Tibial artery (tissue), 4 donors: Measurements from ENCODE around the gene KCNG1.

ENCODE experiments used
- DNase-seq, 2 donors: peaks; one replicate each; pipeline ENCODE4 v3.0.0-alpha.2; 2019
- H3K27ac ChIP-seq, 2 donors: fragments of 200-600 bp; sonication (generic) in 1 of 2; 1 replicate in 1 of 2; 2 replicates in 1 of 2; pipeline ENCODE4 v1.5.1; 2018 to 2019; ENCODE audit warnings: mild to moderate bottlenecking in 1 of 2
- H3K27me3 ChIP-seq, 2 donors: fragments of 200-600 bp; sonication (generic) in 1 of 2; one replicate each; pipeline versions ENCODE4 v1.5.1 to v1.6.0; 2016 to 2019
- H3K36me3 ChIP-seq, 3 donors: fragments of 200-600 bp; sonication (generic) in 2 of 3; one replicate each; pipeline ENCODE4 v1.5.1; 2016 to 2019; ENCODE audit warnings: mild to moderate bottlenecking in 2 of 3
- H3K4me1 ChIP-seq, 4 donors: fragments of 200-600 bp; sonication (generic) in 2 of 4; 1 replicate in 3 of 4; 2 replicates in 1 of 4; pipeline ENCODE4 v1.5.1; 2016 to 2019
- H3K4me3 ChIP-seq, 2 donors: fragments of 200-600 bp; sonication (generic) in 1 of 2; 1 replicate in 1 of 2; 2 replicates in 1 of 2; pipeline ENCODE4 v1.5.1; 2018 to 2019; ENCODE audit warnings: mild to moderate bottlenecking in 2 of 2
- H3K9me3 ChIP-seq, 3 donors: fragments of 200-600 bp; sonication (generic) in 1 of 3; one replicate each; pipeline ENCODE4 v1.5.1; 2016 to 2019
- intact Hi-C: fragments of 100-400 bp; cut with DNase I; formaldehyde crosslinking; loops from one replicate; pipeline ENCODE4 v1.15.0; 2023; ENCODE audit warnings: low total_unique reads
- TF ChIP-seq, protein P1 (sequence below), 2 experiments: fragments of 200-600 bp in 1 of 2; fragments of 450-650 bp in 1 of 2; IDR thresholded peaks; one replicate each; pipeline ENCODE4 v1.5.1; 2017 to 2019; ENCODE audit warnings: antibody characterized with exemption in 2 of 2, mild to moderate bottlenecking in 1 of 2, moderate library complexity in 1 of 2

Gene KCNG1

DNA sequence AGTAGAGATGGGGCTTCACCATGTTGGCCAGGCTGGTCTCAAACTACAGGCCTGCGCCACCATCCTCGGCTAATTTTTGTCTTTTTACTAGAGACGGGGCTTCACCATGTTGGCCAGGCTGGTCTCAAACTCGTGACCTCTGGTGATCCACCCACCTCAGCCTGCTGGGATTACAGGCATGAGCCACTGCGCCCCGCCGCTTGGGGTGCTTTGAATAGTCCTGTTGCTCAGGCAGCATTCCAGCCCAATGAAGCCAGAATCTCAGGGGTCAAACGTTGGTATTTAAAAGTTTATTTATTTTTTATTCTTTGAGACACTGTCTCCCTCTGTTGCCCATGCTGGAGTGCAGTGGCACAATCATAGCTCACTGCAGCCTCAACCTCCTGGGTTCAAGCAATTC is 53.0 kb downstream of the KCNG1 start:
- no peaks in the 10 kb centered on the region for H3K4me1 ChIP-seq
- no peaks in the 10 kb centered on the region for H3K27me3 ChIP-seq
- H3K27ac ChIP-seq: no peak overlapping the region
- intact Hi-C loops: no loop called here
- no peak overlapping the region for H3K4me3 ChIP-seq
- TF ChIP-seq, protein P1, sequence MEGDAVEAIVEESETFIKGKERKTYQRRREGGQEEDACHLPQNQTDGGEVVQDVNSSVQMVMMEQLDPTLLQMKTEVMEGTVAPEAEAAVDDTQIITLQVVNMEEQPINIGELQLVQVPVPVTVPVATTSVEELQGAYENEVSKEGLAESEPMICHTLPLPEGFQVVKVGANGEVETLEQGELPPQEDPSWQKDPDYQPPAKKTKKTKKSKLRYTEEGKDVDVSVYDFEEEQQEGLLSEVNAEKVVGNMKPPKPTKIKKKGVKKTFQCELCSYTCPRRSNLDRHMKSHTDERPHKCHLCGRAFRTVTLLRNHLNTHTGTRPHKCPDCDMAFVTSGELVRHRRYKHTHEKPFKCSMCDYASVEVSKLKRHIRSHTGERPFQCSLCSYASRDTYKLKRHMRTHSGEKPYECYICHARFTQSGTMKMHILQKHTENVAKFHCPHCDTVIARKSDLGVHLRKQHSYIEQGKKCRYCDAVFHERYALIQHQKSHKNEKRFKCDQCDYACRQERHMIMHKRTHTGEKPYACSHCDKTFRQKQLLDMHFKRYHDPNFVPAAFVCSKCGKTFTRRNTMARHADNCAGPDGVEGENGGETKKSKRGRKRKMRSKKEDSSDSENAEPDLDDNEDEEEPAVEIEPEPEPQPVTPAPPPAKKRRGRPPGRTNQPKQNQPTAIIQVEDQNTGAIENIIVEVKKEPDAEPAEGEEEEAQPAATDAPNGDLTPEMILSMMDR (IDR thresholded peaks at IDR 0.05): no peak
- no peak for DNase-seq
- H3K36me3 ChIP-seq: no peaks in the 10 kb centered on the region
- no peaks in the 10 kb centered on the region for H3K9me3 ChIP-seq

DNA sequence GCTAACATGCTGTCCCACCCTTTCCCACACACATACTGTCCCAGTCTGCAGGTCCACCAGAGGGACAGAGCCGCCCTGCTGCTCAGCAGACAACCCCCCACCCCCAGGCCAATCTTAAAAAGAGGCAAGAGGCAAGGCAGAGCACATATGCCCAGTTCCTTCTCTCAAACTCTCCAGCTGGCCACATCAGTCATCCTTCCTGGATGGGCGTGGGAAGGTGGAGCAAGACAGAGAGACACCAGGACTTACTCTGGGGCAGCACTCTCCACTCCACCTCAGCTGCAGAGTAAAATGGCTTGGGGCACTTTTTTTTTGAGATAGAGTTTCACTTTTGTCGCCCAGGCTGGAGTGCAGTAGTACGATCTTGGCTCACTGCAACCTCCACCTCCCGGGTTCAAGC is 53.5 kb downstream of the KCNG1 start:
- no peak for DNase-seq
- no peaks in the 10 kb centered on the region for H3K27me3 ChIP-seq
- intact Hi-C loops: no loop called here
- no peaks in the 10 kb centered on the region for H3K36me3 ChIP-seq
- H3K4me3 ChIP-seq: no peak overlapping the region
- no peak overlapping the region for H3K27ac ChIP-seq
- no peaks in the 10 kb centered on the region for H3K4me1 ChIP-seq
- TF ChIP-seq, protein P1 (IDR thresholded peaks at IDR 0.05): no peak
- no peaks in the 10 kb centered on the region for H3K9me3 ChIP-seq

DNA sequence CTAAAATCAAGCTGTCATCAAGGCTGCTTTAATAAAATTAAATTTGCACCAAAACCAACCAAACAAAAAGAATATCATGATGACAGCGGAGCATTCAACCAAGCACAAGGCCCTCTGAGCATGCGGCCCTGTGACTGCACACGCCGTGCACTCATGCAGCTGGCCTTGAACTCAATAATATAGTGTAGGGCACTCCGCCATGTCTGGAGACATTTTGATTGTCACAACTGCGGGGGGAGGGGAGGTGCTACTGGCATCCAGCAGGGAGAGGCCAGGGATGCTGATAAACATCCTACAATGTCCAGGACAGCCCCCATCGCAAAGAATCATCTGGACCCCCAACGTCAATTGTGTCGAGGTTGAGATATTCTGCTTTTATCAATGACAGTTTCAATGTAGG is 54.6 kb downstream of the KCNG1 start:
- intact Hi-C loops: no loop called here
- no peak for DNase-seq
- no peaks in the 10 kb centered on the region for H3K27me3 ChIP-seq
- H3K36me3 ChIP-seq: no peaks in the 10 kb centered on the region
- TF ChIP-seq, protein P1 (IDR thresholded peaks at IDR 0.05): no peak
- no peak overlapping the region for H3K27ac ChIP-seq
- no peak overlapping the region for H3K4me3 ChIP-seq
- H3K4me1 ChIP-seq: no peaks in the 10 kb centered on the region
- no peaks in the 10 kb centered on the region for H3K9me3 ChIP-seq

DNA sequence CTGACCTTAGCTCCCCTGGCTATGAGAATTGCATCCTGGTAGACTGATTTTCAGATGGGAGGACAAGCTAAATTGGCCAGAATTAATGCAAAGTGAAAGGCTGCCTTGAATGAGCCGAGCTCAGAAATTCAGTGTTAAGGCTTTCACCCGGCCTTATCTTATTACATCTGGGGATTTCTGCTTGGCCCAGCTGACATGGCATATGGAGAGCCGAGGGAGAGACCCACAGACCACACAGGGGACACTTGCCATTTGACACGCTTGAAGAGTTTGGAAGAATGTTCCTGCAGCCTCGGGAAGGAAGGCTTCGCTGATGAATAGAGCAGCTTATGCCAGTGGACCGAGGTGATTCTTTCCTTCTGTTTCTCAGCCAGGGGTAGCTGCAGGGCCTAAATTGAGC is 55.3 kb downstream of the KCNG1 start:
- Histone ChIP-seq H3K4me3 (no peak overlapping the region), H3K27ac (no peak overlapping the region), H3K36me3 (peaks cover 0 to 3% (median 1%) of the 10 kb centered on the region in 3 donors), H3K4me1 (no peaks in the 10 kb centered on the region), H3K27me3 (no peaks in the 10 kb centered on the region), H3K9me3 (no peaks in the 10 kb centered on the region)
- TF ChIP-seq, protein P1 (IDR thresholded peaks at IDR 0.05): no peak
- intact Hi-C loops: no loop called here
- no peak for DNase-seq

DNA sequence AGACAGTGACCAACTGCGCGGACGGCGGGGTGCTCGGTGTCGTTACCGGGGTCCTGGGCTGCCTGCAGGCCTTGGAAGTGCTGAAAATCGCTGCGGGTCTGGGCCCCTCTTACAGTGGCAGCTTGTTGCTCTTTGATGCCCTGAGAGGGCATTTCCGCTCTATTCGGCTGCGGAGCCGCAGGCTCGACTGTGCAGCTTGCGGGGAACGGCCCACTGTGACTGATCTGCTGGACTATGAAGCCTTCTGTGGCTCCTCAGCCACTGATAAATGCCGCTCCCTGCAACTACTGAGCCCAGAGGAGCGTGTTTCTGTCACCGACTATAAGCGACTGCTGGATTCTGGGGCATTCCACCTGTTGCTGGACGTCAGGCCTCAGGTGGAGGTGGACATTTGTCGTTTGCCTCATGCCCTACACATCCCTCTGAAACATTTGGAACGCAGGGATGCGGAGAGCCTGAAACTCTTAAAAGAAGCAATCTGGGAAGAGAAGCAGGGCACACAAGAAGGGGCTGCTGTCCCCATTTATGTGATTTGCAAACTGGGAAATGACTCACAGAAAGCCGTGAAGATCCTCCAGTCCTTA is 63.3 kb downstream of the KCNG1 start:
- H3K4me3 ChIP-seq: peak overlapping the region; percentile 83 to 88
- no peaks in the 10 kb centered on the region for H3K27me3 ChIP-seq
- peaks cover 6 to 14% (median 11%) of the 10 kb centered on the region in 3 donors for H3K36me3 ChIP-seq
- TF ChIP-seq, protein P1 (IDR thresholded peaks at IDR 0.05): no peak
- intact Hi-C loops: loop anchor here (10.0 kb wide), 1 partner anchor 495 kb away; no protein-coding TSS in a partner anchor
- H3K27ac ChIP-seq: peak overlapping the region; percentile 87 to 88
- DNase-seq: no peak
- peaks cover 0 to 50% (median 33%) of the 10 kb centered on the region in 4 donors for H3K4me1 ChIP-seq
- no peaks in the 10 kb centered on the region for H3K9me3 ChIP-seq
